NCI-H2029 treated with DMSO at 0.1 percent for 48 hours (cell line): ENCODE data around the gene ALCAM.

Experiments used
- DNase-seq: peaks from one replicate; lab custom pipeline; 2025; lab: John Stamatoyannopoulos, UW

ALCAM gene

DNA sequence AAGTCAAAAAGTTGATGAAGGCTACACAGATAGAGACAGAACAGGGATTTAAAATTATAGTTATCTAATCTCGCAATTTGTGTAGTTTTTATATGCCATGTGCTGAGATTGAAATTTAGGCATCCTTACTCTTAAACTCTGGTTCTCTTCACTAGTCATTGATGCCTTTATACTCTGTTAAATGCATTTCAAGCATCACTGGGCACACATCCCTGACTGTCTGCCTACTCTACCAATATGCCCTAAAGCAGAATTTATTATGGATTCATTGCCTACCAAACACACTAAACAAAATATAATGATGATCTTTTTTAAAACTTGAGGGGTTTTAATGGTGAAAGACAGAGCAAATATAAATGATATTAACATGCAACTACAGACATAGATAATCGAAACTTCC, 10.3 kb upstream of the ALCAM start:
- no peak for DNase-seq

DNA sequence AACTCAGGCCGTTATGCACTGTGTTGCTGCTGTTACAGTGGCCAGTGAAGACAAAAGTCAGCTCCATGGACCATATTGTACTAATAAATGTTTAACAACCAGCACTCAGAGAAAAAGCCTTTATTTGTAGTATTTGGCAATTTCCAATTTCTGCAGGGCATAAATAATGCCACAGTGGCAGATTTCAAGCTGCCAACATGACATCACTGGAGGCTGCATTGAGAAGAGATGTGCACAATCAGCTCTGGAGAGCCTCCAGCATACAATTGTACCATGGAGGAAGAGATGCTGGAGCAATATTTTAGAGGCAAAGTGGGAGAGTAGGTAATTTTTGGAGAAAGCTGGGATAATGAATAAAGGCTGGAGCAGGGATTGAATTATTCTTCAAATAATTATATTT, 9.7 kb upstream of the ALCAM start:
- no peak for DNase-seq

DNA sequence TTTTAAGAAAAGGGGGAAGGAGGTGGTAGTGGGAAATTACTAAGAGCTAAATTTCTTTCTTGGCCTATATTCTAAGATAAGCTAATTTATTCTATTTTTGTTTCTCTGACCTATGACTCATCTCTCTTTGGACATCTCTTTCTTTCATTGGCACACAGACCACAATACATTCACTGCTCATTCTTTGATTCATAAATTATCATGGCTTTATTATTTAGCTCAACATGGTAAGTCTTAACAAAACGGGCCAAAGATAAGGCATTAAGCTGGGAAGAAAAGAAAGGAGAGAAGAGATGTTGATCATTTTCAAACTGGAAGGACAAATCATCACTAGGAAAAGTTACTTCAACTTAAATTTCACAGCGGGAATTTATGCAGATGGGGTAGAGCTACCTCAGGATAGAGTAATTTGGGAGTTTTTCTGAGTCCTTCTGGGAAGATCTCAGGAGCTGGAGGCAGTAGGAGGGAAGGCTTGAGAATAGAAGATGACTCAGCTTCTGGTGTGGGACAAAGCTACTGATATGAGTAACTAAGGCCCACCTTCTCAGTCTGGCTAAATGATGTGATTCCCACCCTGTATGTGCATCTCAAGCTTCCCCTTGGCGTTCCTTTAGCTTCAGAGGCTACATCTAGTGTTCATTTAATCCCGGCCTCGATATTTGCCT, 7.5 kb upstream of the ALCAM start:
- DNase-seq: no peak

DNA sequence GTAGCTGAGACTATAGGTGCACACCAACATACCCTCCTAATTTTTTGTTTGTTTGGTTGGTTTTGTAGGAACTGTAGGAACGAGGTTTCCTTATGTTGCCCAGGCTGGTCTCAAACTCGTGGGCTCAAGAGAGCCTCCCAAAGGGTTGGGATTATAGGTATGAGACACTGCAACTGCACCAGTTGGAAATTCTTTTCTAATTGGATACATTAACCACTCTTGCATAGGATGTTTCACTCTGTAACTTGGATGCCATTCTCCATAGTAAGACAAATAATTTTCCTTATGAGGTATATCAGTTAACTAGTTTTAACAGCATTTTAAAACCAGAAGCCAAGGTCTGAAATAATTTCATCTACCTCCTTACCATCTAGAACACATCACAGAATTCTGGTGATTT, 6.7 kb upstream of the ALCAM start:
- DNase-seq: no peak

DNA sequence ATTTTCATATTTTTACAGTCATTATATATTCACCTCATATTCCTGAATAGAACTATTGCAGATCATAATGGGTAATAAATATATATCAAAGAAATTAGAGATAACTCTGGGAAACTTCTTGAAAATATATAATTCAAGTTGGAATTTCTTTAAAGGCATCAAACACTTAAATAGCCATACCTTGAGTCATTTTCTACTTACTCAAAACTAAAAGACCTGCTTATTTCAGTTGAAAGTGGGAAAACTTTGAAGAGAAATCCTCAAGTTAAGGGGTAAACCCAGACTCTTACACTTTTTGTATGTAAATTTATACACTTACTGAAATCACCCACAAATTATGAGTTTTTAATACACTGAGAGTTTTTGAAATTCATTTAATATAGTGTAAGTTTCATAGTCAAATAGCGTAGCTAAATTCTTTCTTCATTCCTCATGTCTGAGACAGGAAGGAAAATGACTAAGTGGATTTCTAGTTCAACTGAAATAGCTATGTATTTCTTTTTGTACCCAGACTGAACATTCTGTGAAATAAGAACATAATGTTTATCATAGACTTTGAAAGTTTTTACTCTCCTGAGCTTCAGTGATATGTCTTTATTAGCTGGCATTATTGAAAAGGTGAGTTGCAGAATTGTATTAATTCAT, 4.6 kb upstream of the ALCAM start:
- no peak for DNase-seq

DNA sequence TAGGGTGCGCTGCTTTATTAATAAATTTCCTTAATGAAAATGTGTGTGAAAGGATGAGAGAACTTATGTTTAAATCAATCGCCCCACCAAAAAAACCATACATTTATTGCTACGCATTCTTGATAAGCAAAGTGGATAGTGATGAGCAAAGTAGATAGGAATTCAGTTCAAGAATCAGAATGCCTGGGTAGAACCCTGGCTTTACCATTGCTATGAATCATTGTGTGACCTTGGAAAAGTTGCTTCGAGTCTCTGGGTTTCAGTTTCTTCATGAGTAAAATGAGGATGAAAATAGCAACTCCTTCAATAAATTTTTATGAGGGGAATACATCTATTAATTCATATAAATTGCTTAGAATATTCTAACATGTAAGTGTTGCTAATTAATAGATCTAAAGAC, 2.6 kb upstream of the ALCAM start:
- no peak for DNase-seq

DNA sequence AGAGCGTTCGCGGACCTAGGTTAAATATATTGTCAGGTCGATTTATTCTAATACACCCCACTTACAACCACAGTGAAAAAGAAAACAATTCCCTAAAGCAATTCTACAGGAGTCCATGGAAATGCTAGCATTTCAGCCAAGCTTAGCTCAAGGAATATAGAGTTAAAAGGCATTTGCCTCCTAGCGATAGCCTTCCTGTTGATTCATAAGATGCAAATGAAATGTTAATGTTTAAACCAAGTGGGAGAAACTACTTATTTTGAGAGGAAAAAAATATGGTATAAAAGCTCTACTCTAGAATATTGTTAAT, 1.7 kb upstream of the ALCAM start:
- DNase-seq: no peak

DNA sequence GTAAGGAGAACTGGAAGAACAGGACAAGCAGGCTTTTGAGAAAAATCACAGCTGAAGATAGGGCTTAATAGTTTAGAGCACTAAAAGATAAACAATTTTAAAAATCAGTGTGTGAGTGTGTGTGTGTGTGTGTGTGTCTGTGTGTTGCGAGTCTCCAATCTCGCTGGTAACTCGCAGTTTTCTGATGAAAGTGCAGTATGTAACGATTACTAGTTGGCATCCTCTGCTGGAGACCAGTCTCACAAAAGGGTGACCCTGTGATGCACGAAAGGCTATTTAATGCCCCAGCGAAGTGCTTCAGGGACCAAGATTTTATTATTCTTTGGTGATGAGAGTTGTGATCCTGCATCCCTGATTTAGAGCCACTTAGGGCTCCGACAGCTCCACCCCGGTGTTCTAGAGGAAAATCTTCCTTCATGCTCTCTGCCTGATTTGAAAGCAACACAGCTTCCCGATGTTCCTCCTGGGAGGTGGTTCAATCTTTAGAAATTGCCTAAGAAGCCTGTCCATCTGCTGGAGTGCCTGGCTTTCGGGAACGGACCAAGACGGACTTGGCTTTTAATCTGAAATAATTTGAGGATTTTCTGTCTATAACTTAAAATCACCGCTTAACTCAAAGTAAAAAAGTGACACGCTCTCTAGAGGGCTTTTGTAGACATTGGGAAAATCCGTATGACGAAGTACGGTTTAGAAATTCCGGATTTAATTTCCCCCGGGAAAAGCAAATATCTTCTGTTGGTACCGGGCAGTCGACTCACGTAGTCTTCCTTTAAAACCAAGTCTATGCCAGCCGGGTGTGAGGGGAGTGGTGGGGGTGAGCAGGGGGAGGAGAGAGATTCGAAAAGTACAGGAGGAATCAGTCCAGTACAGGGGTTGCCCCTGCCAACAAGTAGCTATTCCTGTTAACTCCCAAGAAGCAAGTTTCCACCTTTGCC, 1.1 kb upstream of the ALCAM start:
- DNase-seq: peak; percentile 5

DNA sequence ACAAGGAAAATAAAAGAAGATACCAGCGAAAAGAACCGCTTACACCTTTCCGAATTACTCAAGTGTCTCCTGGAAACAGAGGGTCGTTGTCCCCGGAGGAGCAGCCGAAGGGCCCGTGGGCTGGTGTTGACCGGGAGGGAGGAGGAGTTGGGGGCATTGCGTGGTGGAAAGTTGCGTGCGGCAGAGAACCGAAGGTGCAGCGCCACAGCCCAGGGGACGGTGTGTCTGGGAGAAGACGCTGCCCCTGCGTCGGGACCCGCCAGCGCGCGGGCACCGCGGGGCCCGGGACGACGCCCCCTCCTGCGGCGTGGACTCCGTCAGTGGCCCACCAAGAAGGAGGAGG, 325 bp downstream of the ALCAM start:
- no peak for DNase-seq

DNA sequence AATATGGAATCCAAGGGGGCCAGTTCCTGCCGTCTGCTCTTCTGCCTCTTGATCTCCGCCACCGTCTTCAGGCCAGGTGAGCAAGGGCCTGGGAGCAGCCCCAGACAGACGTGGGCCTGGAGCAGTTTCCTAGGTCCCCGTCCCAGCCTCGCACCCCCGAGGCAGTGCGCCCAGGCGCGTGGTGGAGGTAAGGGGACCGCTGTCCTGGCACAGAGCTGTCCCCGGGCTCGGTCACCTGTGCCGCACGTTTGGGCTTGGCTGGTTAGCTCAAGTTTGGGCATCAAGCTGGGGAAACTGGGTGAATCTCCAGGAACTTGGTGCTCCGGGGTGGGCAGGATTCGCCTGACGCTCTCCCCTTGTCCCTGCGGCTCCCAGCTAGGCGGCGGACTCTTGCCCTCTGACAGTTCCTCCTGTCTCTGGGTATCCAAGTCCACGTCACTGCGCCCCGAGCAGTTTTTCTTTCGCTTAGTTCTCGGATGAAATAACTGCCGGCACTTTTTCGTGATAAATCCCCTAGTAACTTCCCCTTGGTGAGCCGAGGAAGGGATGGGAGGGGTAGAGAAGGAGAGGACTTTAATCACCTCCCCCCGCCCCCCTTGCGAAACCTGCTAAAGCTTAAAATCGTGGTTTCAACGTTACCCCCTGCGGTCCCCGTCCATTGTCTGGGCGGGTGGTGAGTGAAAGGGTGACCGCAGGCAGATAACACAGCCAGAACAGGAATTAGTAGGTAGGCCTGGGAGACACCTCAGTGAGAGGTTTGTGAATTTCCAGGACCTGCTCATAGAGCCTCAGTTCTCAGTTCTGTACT, 901 bp downstream of the ALCAM start:
- DNase-seq: peak; percentile 39

DNA sequence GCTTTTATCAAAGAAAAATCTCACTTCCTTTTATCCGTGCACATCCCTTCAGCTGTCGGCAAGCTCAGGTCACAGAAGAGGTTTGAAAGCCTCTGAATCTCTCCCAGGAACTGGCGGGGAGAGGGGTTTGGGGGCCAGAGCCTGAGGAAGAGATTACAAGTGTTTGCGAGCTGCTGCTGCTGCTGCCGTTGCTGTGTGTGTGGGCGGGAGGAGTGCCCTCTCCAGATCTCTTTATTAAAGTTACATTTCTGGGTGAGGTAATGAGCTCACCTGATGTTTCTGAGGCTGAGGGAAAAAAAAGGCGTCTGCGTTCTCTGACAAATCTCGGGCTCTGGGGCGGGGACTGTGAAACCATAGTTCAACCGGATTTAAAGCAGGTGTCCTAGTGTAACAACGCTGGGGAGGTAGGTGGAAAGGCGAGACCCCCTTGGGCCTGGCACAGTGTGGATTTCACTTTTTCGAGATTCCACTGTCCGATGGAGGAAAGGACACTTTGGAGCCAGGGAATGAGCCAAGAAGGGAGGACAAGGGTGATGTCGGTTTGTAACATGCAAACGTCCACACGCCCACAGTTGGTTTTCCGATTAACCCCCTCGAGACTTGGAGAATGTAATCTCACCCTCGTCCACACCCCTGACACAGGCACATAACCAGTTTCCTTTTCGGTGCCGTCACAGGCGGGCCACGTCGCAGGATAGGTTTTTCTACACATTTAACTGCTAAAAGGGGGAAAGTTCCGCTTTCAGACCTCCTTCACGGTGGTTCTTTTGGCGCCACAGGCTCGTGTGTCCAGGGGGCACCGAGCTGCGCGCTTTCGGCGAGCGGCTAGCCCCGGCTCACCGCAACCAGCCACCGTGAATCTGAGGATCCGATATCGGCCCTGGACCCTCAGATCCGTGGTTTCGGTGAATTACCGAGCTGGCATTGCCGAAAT, 2.1 kb downstream of the ALCAM start:
- DNase-seq: peak; percentile 82

DNA sequence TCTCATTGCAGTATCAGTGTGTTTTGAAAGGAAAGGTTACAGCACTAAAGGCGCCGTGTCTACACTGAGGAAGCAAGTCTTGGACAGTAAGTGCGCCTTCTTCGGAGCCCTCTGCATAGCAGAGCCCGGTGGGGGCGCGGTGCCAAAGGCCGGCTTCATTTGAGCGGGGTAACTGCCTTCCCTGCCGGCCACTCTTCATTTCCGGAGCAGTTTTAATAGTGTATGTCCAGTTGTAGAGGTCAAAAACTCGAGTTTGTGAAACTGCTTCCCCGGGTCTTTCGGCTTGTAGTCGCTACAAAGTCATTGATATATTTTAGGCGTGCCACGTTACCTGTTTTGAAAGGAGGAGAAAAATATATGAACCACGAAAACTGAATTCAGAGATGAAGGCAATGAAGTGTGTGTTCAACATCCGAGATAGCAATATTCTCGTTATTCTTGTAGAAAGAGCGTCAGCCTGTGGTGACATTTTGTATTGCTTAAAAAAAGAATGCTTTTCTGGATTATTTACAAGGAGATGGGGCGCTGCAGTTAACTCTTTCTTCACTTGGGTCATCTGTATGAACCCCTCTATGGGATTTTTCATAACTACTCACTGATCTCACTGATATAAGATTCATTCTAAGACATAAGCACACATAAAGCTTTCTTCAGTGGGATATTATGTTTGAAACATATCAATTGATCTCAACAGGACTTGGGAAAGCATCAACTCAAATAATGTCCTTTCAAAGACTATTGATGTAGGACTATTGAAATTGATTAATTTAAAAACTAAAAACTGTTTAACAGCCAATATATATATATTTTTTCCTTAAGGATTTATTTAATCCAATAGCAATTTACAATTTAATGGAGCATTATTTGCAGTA, 3.0 kb downstream of the ALCAM start:
- DNase-seq: peak; percentile 54

DNA sequence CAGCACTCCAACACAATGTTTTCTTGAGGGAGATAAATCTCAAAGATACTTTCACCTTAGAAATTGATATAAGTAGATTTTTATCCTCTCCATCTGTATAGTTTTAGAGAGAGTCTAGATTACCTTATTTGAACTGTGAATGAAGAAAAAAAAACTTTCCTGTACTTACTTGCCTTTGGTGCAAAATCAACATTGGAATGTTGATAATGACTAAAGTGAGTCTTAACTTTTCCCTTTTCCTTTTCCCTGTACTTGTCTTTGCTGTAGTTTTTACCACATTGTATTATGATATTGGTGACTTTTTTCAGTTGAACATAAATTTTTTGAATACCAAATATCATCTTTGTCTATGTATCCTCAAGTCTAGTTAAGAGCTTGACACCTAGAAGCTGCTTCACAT, 6.7 kb downstream of the ALCAM start:
- DNase-seq: no peak

DNA sequence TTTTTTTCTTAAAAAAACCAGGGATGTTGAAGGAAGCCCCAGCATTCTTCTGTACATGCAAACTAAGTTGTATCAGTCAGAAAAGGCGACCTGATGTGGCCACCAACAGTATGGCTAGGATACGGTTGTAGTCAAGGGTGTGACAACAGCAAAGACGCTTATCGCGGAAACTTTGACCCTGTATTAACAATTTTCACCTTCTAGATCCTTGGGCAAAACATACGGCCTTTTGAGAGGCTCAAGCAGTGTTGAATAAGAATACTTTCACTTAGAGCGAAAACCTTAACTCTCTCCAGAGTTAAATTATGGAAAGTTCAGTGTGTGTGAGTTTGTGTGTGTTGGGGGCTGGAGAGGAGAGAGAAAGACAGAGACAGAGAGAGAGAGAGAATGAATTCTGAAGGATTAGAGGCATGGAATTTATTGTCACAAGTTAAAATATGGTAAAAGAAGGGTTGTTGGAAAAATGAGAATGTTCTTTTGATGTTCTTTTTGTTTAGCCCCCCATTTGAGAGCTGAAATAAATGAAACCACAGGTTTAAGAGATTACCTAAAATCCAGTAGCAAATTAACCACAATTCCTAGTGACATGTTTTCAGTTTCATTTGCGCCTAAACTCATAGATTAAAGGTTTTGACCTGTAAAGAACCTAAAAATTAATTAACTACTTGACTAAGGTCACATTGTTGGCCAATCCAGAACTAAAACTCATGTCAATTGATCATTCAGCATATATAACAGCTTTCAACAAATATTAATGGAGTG, 9.2 kb downstream of the ALCAM start:
- DNase-seq: no peak

DNA sequence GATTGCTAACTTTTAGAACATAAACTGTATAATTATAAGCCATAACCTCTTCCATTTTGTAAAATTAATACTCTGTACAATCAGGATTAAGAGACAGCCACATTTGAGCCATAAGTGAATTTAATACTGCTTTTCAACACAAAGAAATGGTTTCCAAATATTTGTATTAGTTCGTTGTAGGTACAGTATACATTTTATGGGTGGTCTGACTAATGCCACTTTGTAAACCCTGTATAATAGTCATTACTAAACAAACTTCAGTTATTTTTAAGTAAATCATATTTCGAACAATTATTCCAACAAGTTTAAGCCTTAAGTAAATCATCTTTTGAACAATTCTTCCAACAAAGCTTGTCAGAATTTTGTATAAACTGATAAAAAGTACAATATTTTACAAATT, 11.0 kb downstream of the ALCAM start:
- no peak for DNase-seq

DNA sequence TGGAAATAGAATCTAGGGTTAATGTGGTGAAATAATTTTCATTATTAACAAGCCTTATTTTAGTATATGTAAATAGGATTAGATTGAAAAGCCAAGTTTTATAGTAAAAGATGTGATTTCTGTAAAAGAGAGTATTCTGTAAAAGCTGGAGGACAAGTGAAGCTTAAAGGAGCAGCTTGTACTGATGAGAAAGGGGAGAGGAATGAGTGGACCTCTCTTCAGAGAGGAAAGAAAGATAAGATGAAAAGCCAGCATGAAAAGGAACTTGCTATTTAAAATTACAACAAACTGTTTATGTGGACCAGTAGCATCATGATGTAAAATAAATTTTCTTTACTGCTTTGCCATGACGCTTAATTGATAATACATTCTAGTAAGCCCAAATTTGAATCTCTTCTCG, 18.5 kb downstream of the ALCAM start:
- DNase-seq: no peak

DNA sequence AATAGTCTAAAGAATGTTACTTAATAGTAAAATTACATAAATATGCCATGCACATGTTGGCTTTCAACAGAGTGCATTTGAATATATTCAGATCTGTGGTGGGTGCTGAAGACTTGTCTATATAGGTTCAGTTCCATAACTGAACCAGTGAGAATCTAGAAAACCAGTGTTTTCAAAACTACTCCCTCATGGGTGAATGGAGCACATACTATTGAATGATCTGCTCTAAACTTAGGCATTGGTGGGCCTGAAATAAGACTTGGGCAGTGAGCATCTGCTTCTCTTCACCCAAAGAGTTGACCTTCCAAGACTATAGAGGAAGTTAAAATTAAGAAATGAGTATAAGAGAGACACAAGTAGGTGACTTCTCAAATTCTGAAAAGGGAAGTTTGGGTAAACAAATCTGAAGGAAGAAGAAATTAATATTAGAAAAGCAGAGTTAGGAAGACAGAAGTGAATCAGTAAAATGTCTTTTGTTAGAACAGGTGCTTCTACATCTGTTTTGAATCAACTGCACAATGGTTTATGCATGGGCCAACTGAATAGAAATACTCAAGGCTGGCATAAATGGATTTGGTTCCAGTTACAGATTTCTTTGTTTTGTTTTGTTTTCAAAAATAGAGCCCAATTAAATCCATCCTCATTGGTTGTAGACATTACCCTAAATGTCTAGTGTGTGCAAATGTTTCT, 19.3 kb downstream of the ALCAM start:
- DNase-seq: no peak

DNA sequence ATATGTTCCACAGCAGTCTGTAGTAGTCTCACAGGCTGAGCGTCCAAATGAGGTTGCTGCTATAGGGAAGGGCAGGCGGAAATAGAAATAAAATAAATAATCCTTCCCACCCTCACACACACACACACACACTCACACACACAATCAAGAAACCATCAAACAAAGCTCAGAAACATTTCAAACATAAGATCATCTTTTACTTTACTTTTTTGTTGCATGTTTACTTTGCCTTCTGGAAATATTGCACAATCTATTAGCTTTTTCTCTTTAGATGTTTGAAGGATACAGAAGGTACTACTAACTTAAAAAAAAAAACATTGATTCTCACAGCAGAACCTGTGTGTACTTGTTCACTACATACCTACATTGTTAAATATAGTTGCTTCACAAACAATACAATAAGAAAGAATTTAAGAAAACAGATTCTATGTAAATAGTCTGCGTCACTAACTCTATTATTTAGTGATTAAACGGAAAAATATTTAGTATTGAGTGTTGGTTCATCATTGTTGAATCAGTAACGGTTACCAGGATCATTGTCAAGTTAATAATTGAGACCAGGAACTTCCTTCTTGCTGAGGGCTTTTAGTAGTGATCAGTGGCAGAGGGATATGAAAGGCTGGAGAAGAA, 20.5 kb downstream of the ALCAM start:
- DNase-seq: no peak

DNA sequence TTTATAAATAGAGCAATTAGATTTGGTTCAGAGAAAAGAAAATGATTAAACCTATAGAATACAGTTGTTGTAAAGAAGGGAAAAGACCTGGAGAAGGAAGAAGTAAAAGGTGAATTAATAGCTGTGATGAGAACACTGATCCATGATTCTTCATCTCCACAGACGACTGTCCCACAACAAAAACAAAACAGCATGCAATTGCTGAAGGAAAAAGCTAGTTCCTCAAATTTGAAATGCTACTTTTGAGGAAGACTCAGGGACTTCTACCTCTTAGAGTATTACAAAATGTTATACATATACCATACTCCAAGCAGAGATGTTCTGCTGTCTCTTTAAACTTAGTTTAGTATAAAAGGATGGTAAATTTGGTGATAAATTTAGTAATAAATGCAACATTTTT, 21.5 kb downstream of the ALCAM start:
- no peak for DNase-seq
